DND-41 (cell line): Measurements from ENCODE around the gene DCAF5.

ENCODE experiments used
- EZH2 ChIP-seq: IDR thresholded peaks from 3 replicates; pipeline ENCODE4 v1.6.1; 2012; ENCODE audit warnings: borderline replicate concordance, low read depth, mild to moderate bottlenecking, moderate library complexity, low read length, inconsistent platforms; ENCODE audit not compliant: severe bottlenecking
- TF ChIP-seq, protein P1 (sequence below): IDR thresholded peaks from 2 replicates; pipeline ENCODE4 v1.5.1; 2012; ENCODE audit warnings: borderline replicate concordance, low read length, moderate library complexity, mild to moderate bottlenecking; ENCODE audit not compliant: poor library complexity, severe bottlenecking; ENCODE audit errors: extremely low read depth

GRCh38 chr14:69002069-69002468 lies 150.8 kb downstream of the DCAF5 start:
- TF ChIP-seq, protein P1, sequence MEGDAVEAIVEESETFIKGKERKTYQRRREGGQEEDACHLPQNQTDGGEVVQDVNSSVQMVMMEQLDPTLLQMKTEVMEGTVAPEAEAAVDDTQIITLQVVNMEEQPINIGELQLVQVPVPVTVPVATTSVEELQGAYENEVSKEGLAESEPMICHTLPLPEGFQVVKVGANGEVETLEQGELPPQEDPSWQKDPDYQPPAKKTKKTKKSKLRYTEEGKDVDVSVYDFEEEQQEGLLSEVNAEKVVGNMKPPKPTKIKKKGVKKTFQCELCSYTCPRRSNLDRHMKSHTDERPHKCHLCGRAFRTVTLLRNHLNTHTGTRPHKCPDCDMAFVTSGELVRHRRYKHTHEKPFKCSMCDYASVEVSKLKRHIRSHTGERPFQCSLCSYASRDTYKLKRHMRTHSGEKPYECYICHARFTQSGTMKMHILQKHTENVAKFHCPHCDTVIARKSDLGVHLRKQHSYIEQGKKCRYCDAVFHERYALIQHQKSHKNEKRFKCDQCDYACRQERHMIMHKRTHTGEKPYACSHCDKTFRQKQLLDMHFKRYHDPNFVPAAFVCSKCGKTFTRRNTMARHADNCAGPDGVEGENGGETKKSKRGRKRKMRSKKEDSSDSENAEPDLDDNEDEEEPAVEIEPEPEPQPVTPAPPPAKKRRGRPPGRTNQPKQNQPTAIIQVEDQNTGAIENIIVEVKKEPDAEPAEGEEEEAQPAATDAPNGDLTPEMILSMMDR, result peak; percentile 34
- no peak for TF ChIP-seq EZH2
